GM12873 (cell line): ENCODE measurements around the gene ADCY9.

Source experiments
- CTCF ChIP-seq: IDR thresholded peaks from 2 replicates; pipeline ENCODE4 v1.5.1; 2012; ENCODE audit warnings: low read depth, mild to moderate bottlenecking, moderate library complexity, low read length, control low read depth; ENCODE audit not compliant: insufficient read depth; ENCODE audit errors: missing control alignments

ADCY9 gene

GRCh38 chr16:4033951-4034350 is 82.3 kb downstream of the ADCY9 start:
- TF ChIP-seq CTCF, result no peak

- no peak for TF ChIP-seq CTCF
These were observed 83.5 kb downstream of the ADCY9 start for GRCh38 chr16:4032768-4033167.

GRCh38 chr16:4028144-4028543 is 88.1 kb downstream of the ADCY9 start:
- no peak for TF ChIP-seq CTCF

- no peak for TF ChIP-seq CTCF
These were observed 89.4 kb downstream of the ADCY9 start for GRCh38 chr16:4026854-4027253.

GRCh38 chr16:4025428-4025827 is 90.8 kb downstream of the ADCY9 start:
- TF ChIP-seq CTCF, result no peak

- TF ChIP-seq CTCF, result no peak
These were observed 94.3 kb downstream of the ADCY9 start for GRCh38 chr16:4021916-4022315.

GRCh38 chr16:4021070-4021779 is 95.0 kb downstream of the ADCY9 start:
- no peak for TF ChIP-seq CTCF
